Measurements from ENCODE around the gene TESK2. TPM values are rescaled to one million over a fixed set of nuclear protein-coding genes. Genes with fewer than 3 reads are reported as not detected.
A peak's percentile ranks its signal among the peaks of the same experiment; 100 is the strongest.

The TESK2 gene
- total and polyA plus RNA-seq, 11 donors: 0.50 to 4.7 (median 1.5) TPM

DNA sequence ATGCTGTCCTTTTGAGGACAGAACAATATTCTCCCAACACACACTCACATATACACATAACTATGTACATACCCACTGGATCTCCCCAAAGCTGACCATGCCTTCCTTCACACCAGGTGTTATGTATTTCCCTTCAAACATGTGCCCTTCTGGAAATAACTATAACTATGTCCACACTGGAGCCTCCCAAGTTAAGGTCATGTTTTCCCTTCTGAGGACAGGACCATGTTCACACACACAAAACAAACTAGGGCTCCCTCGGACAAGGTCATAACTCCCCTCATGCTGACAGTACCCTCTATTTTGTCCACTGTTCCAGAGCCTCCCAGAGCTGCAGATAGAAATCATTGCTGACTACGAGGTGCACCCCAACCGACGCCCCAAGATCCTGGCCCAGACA lies 16.9 kb upstream of the TESK2 start:
- TF ChIP-seq POLR2A (IDR thresholded peaks at IDR 0.05): no peak
- TF ChIP-seq, protein P1, sequence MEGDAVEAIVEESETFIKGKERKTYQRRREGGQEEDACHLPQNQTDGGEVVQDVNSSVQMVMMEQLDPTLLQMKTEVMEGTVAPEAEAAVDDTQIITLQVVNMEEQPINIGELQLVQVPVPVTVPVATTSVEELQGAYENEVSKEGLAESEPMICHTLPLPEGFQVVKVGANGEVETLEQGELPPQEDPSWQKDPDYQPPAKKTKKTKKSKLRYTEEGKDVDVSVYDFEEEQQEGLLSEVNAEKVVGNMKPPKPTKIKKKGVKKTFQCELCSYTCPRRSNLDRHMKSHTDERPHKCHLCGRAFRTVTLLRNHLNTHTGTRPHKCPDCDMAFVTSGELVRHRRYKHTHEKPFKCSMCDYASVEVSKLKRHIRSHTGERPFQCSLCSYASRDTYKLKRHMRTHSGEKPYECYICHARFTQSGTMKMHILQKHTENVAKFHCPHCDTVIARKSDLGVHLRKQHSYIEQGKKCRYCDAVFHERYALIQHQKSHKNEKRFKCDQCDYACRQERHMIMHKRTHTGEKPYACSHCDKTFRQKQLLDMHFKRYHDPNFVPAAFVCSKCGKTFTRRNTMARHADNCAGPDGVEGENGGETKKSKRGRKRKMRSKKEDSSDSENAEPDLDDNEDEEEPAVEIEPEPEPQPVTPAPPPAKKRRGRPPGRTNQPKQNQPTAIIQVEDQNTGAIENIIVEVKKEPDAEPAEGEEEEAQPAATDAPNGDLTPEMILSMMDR (IDR thresholded peaks at IDR 0.05): no peak
- H3K36me3 ChIP-seq: peaks cover 3 to 58% (median 47%) of the 10 kb centered on the region in 9 donors

DNA sequence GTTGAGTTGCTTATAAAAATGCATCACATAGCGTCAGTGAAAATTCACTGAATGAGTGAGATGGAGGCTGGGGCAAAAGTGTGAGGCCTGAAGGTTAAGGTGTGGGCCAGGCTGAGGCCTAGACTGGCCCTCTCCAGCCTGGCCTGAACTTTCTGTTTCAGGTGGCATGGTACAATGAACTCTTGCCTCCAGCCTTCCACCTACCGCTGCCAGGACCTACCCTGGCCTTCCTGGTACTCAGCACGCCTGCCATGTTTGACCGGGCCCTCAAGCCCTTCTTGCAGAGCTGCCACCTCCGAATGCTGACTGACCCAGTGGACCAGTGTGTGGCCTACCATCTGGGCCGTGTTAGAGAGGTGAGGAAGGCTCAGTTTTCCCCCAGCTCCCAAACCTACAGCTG lies 16.2 kb upstream of the TESK2 start:
- intact Hi-C loops (cut with DNase I): loop anchor here in 1 of 10 donors (10.0 kb wide), 1 partner anchor 772 kb away; the partner anchor contains the start of genes KIF2C and RNU5D-1
- H3K4me3 ChIP-seq: no peak overlapping the region
- DNase-seq: no peak
- no peak for ATAC-seq
- no peaks in the 10 kb centered on the region for H3K9me3 ChIP-seq
- WGBS, 4 donors: 88 to 95% (median 94%) methylated on average over 6 of the region's 6 CpGs
- TF ChIP-seq POLR2A (IDR thresholded peaks at IDR 0.05): no peak
- TF ChIP-seq, protein P1 (IDR thresholded peaks at IDR 0.05): no peak
- H3K27me3 ChIP-seq: no peaks in the 10 kb centered on the region
- no peak overlapping the region for H3K27ac ChIP-seq
- peaks cover 0 to 51% (median 40%) of the 10 kb centered on the region in 9 donors for H3K36me3 ChIP-seq
- peaks cover 0 to 20% (median 9%) of the 10 kb centered on the region in 12 donors for H3K4me1 ChIP-seq

More for the DNA sequence above, 16.9 kb upstream of the TESK2 start:
- H3K4me1 ChIP-seq: peaks cover 0 to 22% (median 9%) of the 10 kb centered on the region in 12 donors
- intact Hi-C loops (cut with DNase I): loop anchor here in 1 of 10 donors (10.0 kb wide), 1 partner anchor 773 kb away; the partner anchor contains the start of genes KIF2C and RNU5D-1
- DNase-seq (no peak), ATAC-seq (no peak)
- no peaks in the 10 kb centered on the region for H3K9me3 ChIP-seq
- no peak overlapping the region for H3K4me3 ChIP-seq
- H3K27me3 ChIP-seq: no peaks in the 10 kb centered on the region
- WGBS, 4 donors: 89 to 96% (median 93%) methylated on average over 4 of the region's 4 CpGs
- H3K27ac ChIP-seq: peak overlapping the region in 4 of 12 donors; percentile 24 to 56 (median 40)

DNA sequence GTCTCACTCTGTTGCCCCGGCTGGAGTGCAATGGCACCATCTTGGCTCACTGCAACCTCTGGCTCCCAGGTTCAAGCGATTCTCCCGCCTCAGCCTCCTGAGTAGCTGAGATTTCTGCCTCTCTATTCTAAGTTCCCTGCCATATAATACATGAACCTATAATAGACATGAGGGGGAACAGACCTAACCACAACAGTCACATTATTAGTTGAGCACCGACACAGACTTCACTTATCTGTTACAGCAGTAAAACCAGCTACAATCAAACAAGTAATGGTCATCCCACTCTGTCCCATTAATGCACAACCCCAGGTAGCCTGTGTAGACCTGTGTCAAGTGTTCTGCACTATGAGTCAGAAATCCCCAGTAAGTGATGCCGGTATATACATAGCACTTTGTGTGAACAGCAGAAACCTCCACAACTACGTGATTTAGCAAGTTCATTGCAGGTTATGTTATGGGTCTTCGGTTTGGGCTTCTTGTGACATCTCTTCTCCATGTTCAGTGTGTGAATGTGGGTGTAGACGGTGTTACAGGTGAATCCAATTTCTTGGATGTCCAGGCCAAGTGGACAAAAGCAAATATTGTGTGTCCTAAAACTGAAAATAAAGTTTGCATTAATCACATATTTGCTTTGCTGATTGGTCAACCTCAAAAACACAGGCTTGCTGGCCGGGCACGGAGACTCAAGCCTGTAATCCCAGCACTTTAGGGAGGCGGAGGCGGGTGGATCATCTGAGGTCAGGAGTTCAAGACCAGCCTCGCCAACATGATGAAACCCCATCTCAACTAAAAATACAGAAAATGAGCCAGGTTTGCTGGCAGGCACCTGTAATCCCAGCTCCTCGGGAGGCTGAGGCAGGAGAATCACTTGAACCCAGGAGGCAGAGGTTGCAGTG lies 12.7 kb upstream of the TESK2 start:
- Histone ChIP-seq H3K4me3 (no peak overlapping the region), H3K36me3 (peaks cover 0 to 17% (median 5%) of the 10 kb centered on the region in 9 donors), H3K27me3 (no peaks in the 10 kb centered on the region), H3K27ac (no peak overlapping the region), H3K4me1 (peaks cover 4 to 32% (median 18%) of the 10 kb centered on the region in 12 donors), H3K9me3 (no peaks in the 10 kb centered on the region)
- TF ChIP-seq, protein P1 (IDR thresholded peaks at IDR 0.05): no peak
- no peak for TF ChIP-seq POLR2A (IDR thresholded peaks at IDR 0.05)
- DNase-seq (no peak), ATAC-seq (no peak)
- 93 to 96% (median 95%) methylated on average over 14 of the region's 14 CpGs for WGBS, 4 donors
- intact Hi-C loops (cut with DNase I): loop anchor here in 1 of 10 donors (10.0 kb wide), 1 partner anchor 769 kb away; the partner anchor contains the start of genes KIF2C and RNU5D-1

DNA sequence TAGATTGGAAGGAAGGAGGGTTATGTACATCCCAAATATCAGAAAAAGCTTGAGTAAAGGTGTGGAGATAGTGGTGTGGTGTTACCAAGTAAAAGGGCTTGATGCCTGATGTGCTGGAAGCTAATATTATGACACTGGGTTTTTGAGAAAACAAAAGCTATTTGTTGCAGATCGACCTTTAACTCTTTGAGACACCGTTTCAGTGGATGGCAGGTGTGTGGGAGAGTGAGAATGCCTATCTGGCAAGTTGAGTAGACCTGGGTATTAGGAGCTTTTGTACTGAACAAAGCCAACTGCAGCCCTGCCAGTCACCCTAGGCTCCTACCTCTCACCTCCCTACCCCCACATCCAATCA lies 10.5 kb upstream of the TESK2 start:
- Histone ChIP-seq H3K4me1 (peaks cover 0 to 26% (median 14%) of the 10 kb centered on the region in 12 donors), H3K27me3 (no peaks in the 10 kb centered on the region), H3K4me3 (no peak overlapping the region), H3K27ac (peak overlapping the region in 1 of 12 donors; percentile 71), H3K9me3 (no peaks in the 10 kb centered on the region), H3K36me3 (peaks cover 0 to 5% (median 0%) of the 10 kb centered on the region in 9 donors)
- 82 to 92% (median 90%) methylated on average over 2 of the region's 2 CpGs for WGBS, 4 donors
- DNase-seq: no peak
- intact Hi-C loops (cut with DNase I): loop anchor here in 1 of 10 donors (10.0 kb wide), 1 partner anchor 767 kb away; the partner anchor contains the start of genes KIF2C and RNU5D-1
- no peak for ATAC-seq
- no peak for TF ChIP-seq POLR2A (IDR thresholded peaks at IDR 0.05)
- TF ChIP-seq, protein P1 (IDR thresholded peaks at IDR 0.05): no peak

Measured in heart left ventricle (tissue), 16 donors.